Testis (tissue), 2 donors: ENCODE results near the gene PIGU.

Experiments
- CTCF ChIP-seq, 3 experiments: fragments of 450-650 bp in 2 of 3; fragments of 200-600 bp in 1 of 3; sonication (generic) in 1 of 3; IDR thresholded peaks; one replicate each; pipeline ENCODE4 v1.5.1; 2016 to 2019; ENCODE audit warnings: antibody characterized with exemption in 3 of 3, mild to moderate bottlenecking in 2 of 3, moderate library complexity in 1 of 3
- POLR2A ChIP-seq: fragments of 450-650 bp; IDR thresholded peaks from one replicate; pipeline ENCODE4 v1.6.1; 2017; ENCODE audit warnings: antibody characterized with exemption, mild to moderate bottlenecking, moderate library complexity

GRCh38 chr20:34579979-34580940 lies 96.6 kb downstream of the PIGU start:
- no peak for TF ChIP-seq CTCF (IDR thresholded peaks at IDR 0.05)
- TF ChIP-seq POLR2A: no peak
